Bronchial epithelial cell (primary cell): Measurements from ENCODE around the gene UPK1A. TPM values are rescaled to one million over a fixed set of nuclear protein-coding genes. Genes with fewer than 3 reads are reported as not detected.

Experiments
- DNase-seq: peaks from one replicate; pipeline ENCODE4 v3.0.0-alpha.2; 2010; ENCODE audit warnings: low read depth
- FAIRE-seq: peaks from 2 replicates; lab custom pipeline; 2011; peaks lifted over from hg19 to GRCh38; lab: Jason Lieb, UNC
- H3K27me3 ChIP-seq: 2 replicates; pipeline ENCODE4 v1.5.1; 2011; ENCODE audit warnings: low read length; ENCODE audit not compliant: control insufficient read depth, insufficient read depth
- H3K36me3 ChIP-seq: 2 replicates; pipeline ENCODE4 v1.5.1; 2011; ENCODE audit warnings: low read length; ENCODE audit not compliant: control insufficient read depth, insufficient read depth
- H3K4me3 ChIP-seq: 2 replicates; pipeline ENCODE4 v1.5.1; 2011; ENCODE audit warnings: mild to moderate bottlenecking, low read depth, low read length, control low read depth
- total RNA-seq: library from RNA; depleted of rRNA; stranded (reverse); fragments of >200 nt; gene quantifications from 2 replicates; pipeline ENCODE4 v1.2.1, GENCODE V29; 2014
- TF ChIP-seq, protein P1 (sequence below): IDR thresholded peaks from 2 replicates; pipeline ENCODE4 v1.5.1; 2011; ENCODE audit warnings: mild to moderate bottlenecking, moderate library complexity, low read length, control low read depth, inconsistent platforms; ENCODE audit not compliant: insufficient read depth, severe bottlenecking

The UPK1A gene
- total RNA-seq, 1 donor from 2014 or later: not detected

DNA sequence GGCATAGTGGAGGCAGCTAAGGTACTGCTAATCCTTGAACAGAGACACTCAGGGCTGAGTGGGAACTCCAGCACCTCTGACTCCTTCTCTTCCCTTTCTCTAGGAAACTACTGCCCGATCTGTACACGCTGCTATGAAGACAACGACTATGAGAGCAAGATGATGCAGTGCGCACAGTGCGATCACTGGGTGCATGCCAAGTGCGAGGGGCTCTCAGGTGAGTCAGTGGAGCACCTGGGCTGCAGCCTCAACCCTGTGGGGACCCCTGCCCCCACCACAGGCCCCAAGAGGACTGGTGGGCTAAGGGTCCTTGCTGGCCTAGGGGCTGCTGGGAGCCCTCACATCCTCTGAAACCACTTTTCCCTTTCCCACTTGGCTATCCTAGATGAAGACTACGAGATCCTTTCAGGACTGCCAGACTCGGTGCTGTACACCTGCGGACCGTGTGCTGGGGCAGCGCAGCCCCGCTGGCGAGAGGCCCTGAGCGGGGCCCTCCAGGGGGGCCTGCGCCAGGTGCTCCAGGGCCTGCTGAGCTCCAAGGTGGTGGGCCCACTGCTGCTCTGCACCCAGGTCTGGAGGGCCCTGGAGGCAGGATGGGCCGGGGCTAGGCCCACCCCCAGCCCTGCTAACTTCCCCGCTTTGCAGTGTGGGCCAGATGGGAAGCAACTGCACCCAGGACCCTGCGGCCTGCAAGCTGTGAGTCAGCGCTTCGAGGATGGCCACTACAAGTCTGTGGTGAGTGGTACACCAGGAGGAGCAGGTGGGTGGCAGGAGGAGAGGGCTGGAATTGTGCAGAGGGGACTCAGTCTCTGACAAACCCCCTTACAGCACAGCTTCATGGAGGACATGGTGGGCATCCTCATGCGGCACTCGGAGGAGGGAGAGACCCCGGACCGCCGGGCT, 61.0 kb downstream of the UPK1A start:
- Histone ChIP-seq H3K36me3 (peaks cover 70% of the 10 kb centered on the region), H3K27me3 (no peaks in the 10 kb centered on the region), H3K4me3 (no peak overlapping the region)
- DNase-seq: no peak
- no peak for FAIRE-seq
- TF ChIP-seq, protein P1, sequence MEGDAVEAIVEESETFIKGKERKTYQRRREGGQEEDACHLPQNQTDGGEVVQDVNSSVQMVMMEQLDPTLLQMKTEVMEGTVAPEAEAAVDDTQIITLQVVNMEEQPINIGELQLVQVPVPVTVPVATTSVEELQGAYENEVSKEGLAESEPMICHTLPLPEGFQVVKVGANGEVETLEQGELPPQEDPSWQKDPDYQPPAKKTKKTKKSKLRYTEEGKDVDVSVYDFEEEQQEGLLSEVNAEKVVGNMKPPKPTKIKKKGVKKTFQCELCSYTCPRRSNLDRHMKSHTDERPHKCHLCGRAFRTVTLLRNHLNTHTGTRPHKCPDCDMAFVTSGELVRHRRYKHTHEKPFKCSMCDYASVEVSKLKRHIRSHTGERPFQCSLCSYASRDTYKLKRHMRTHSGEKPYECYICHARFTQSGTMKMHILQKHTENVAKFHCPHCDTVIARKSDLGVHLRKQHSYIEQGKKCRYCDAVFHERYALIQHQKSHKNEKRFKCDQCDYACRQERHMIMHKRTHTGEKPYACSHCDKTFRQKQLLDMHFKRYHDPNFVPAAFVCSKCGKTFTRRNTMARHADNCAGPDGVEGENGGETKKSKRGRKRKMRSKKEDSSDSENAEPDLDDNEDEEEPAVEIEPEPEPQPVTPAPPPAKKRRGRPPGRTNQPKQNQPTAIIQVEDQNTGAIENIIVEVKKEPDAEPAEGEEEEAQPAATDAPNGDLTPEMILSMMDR: no peak

Other genes with a start within 250 kb of the UPK1A start
- not detected in 2 replicates for gene FFAR2, start 218.3 kb upstream of the UPK1A start, total RNA-seq
- 1.4 TPM in 1 of 2 replicates, not detected in the other for gene KRTDAP, start 176.1 kb upstream of the UPK1A start, total RNA-seq
- gene DMKN, start 152.9 kb upstream of the UPK1A start, total RNA-seq: 97.4 and 269 TPM in 2 replicates
- gene SBSN, start 138.2 kb upstream of the UPK1A start, total RNA-seq: 9.5 and 107 TPM in 2 replicates
- gene GAPDHS, start 133.1 kb upstream of the UPK1A start, total RNA-seq: not detected in 2 replicates
- gene TMEM147, start 120.9 kb upstream of the UPK1A start, total RNA-seq: 136 and 163 TPM in 2 replicates
- gene ATP4A, start 102.9 kb upstream of the UPK1A start, total RNA-seq: not detected in 2 replicates
- not detected in 2 replicates for gene PMIS2, start 80.3 kb upstream of the UPK1A start, total RNA-seq
- 3.9 and 4.2 TPM in 2 replicates for gene HAUS5, start 53.8 kb upstream of the UPK1A start, total RNA-seq
- 33.4 and 37.8 TPM in 2 replicates for gene RBM42, start 37.5 kb upstream of the UPK1A start, total RNA-seq
- under 0.01 and 0.38 TPM in 2 replicates for gene ETV2, start 24.8 kb upstream of the UPK1A start, total RNA-seq
- gene COX6B1, start 18.2 kb upstream of the UPK1A start, total RNA-seq: 217 and 224 TPM in 2 replicates
- gene ZBTB32, start 38.0 kb downstream of the UPK1A start, total RNA-seq: not detected in 2 replicates
- gene KMT2B, start 51.5 kb downstream of the UPK1A start, total RNA-seq: 3.4 and 7.0 TPM in 2 replicates
- gene IGFLR1, start 75.9 kb downstream of the UPK1A start, total RNA-seq: 0.13 and 0.26 TPM in 2 replicates
- gene U2AF1L4, start 78.9 kb downstream of the UPK1A start, total RNA-seq: 14.7 and 17.5 TPM in 2 replicates
- 7.9 and 21.5 TPM in 2 replicates for gene PSENEN, start 79.1 kb downstream of the UPK1A start, total RNA-seq
- gene LIN37, start 82.1 kb downstream of the UPK1A start, total RNA-seq: 5.3 and 7.0 TPM in 2 replicates
- gene HSPB6, start 90.5 kb downstream of the UPK1A start, total RNA-seq: 0.13 and 1.3 TPM in 2 replicates
- gene PROSER3, start 91.7 kb downstream of the UPK1A start, total RNA-seq: 1.3 and 2.6 TPM in 2 replicates
- under 0.01 TPM in 1 of 2 replicates, not detected in the other for gene ARHGAP33, start 109.0 kb downstream of the UPK1A start, total RNA-seq
- not detected in 2 replicates for gene PRODH2, start 146.3 kb downstream of the UPK1A start, total RNA-seq
- not detected in 2 replicates for gene NPHS1, start 186.0 kb downstream of the UPK1A start, total RNA-seq
- gene KIRREL2, start 190.4 kb downstream of the UPK1A start, total RNA-seq: not detected in 2 replicates
- gene APLP1, start 202.1 kb downstream of the UPK1A start, total RNA-seq: 0.26 and 0.51 TPM in 2 replicates
- gene NFKBID, start 234.0 kb downstream of the UPK1A start, total RNA-seq: 1.6 and 1.7 TPM in 2 replicates
- gene HCST, start 236.0 kb downstream of the UPK1A start, total RNA-seq: 1.3 TPM in 1 of 2 replicates, not detected in the other
- not detected in 2 replicates for gene TYROBP, start 241.8 kb downstream of the UPK1A start, total RNA-seq